ENCODE measurements around the gene B4GALNT1. TPM values are rescaled to one million over a fixed set of nuclear protein-coding genes. Genes with fewer than 3 reads are reported as not detected.

Gene B4GALNT1
- total and polyA plus RNA-seq, 2 of the 13 experiments (the other 11 are each of a cell fraction or from before 2014, with no cell fraction given) = 4.5 to 5.4 TPM

- TF ChIP-seq ZNF609 (CRISPR knock-in tag; IDR thresholded peaks at IDR 0.05; ENCODE audit: borderline replicate concordance) (no peak), ZBTB33 (CRISPR knock-in tag; IDR thresholded peaks at IDR 0.05) (no peak), ZNF660 (CRISPR knock-in tag; IDR thresholded peaks at IDR 0.05; ENCODE audit: borderline replicate concordance, low read depth) (no peak), GMEB2 (CRISPR knock-in tag; IDR thresholded peaks at IDR 0.05; ENCODE audit: low read depth) (no peak), ZNF367 (CRISPR knock-in tag; IDR thresholded peaks at IDR 0.05; ENCODE audit: borderline replicate concordance) (no peak), FOXO1 (CRISPR knock-in tag; IDR thresholded peaks at IDR 0.05) (peak; percentile 55; the same call in 1 of the 2 replicates), TBX2 (CRISPR knock-in tag; IDR thresholded peaks at IDR 0.05; ENCODE audit: borderline replicate concordance) (no peak), ZSCAN25 (CRISPR knock-in tag; IDR thresholded peaks at IDR 0.05) (no peak), HMG20B (CRISPR knock-in tag; conservative IDR thresholded peaks at IDR 0.05) (no peak), ZNF142 (CRISPR knock-in tag; IDR thresholded peaks at IDR 0.05) (no peak), ZFP1 (CRISPR knock-in tag; IDR thresholded peaks at IDR 0.05) (no peak), ZNF513 (CRISPR knock-in tag; conservative IDR thresholded peaks at IDR 0.05) (no peak)
These were observed 53.1 kb downstream of the B4GALNT1 start (continued) for GRCh38 chr12:57579677-57580465.
